ENCODE results near the gene CLDN19.

The CLDN19 gene

GRCh38 chr1:42783092-42783491 lies 43.1 kb upstream of the CLDN19 start:
- H3K4me1 ChIP-seq: peaks cover 0 to 14% (median 10%) of the 10 kb centered on the region in 4 donors
- no peaks in the 10 kb centered on the region for H3K9me3 ChIP-seq
- H3K27ac ChIP-seq: no peak overlapping the region
- DNase-seq: no peak
- intact Hi-C loops (cut with DNase I; ENCODE audit: low total_unique reads): loop anchor here (10.0 kb wide), 1 partner anchor 292 kb away; no protein-coding TSS in a partner anchor
- H3K4me3 ChIP-seq: no peak overlapping the region
- no peaks in the 10 kb centered on the region for H3K27me3 ChIP-seq
- peaks cover 0 to 42% (median 14%) of the 10 kb centered on the region in 3 donors for H3K36me3 ChIP-seq
- TF ChIP-seq CTCF (IDR thresholded peaks at IDR 0.05): no peak

- H3K36me3 ChIP-seq: peaks cover 25 to 71% (median 37%) of the 10 kb centered on the region in 3 donors
- no peaks in the 10 kb centered on the region for H3K27me3 ChIP-seq
- H3K9me3 ChIP-seq: no peaks in the 10 kb centered on the region
- TF ChIP-seq CTCF (IDR thresholded peaks at IDR 0.05): no peak
- intact Hi-C loops (cut with DNase I; ENCODE audit: low total_unique reads): loop anchor here (10.0 kb wide), 1 partner anchor 295 kb away; no protein-coding TSS in a partner anchor
- H3K27ac ChIP-seq: no peak overlapping the region
- DNase-seq: no peak
- H3K4me1 ChIP-seq: peaks cover 0 to 6% (median 5%) of the 10 kb centered on the region in 4 donors
- no peak overlapping the region for H3K4me3 ChIP-seq
These were observed 40.1 kb upstream of the CLDN19 start for GRCh38 chr1:42780176-42780575.

GRCh38 chr1:42779725-42780124 lies 39.7 kb upstream of the CLDN19 start:
- H3K27ac ChIP-seq: no peak overlapping the region
- H3K4me1 ChIP-seq: peaks cover 0 to 2% (median under 1%) of the 10 kb centered on the region in 4 donors
- H3K9me3 ChIP-seq: no peaks in the 10 kb centered on the region
- H3K27me3 ChIP-seq: no peaks in the 10 kb centered on the region
- intact Hi-C loops (cut with DNase I; ENCODE audit: low total_unique reads): loop anchor here (10.0 kb wide), 1 partner anchor 295 kb away; no protein-coding TSS in a partner anchor
- TF ChIP-seq CTCF (IDR thresholded peaks at IDR 0.05): no peak
- H3K4me3 ChIP-seq: no peak overlapping the region
- DNase-seq: no peak
- H3K36me3 ChIP-seq: peaks cover 29 to 76% (median 41%) of the 10 kb centered on the region in 3 donors

- H3K36me3 ChIP-seq: peaks cover 39 to 84% (median 53%) of the 10 kb centered on the region in 3 donors
- no peak for DNase-seq
- no peak overlapping the region for H3K4me3 ChIP-seq
- H3K9me3 ChIP-seq: no peaks in the 10 kb centered on the region
- intact Hi-C loops (cut with DNase I; ENCODE audit: low total_unique reads): no loop called here
- no peak overlapping the region for H3K27ac ChIP-seq
- peak; percentile 42 to 51 for TF ChIP-seq CTCF (IDR thresholded peaks at IDR 0.05)
- H3K27me3 ChIP-seq: no peaks in the 10 kb centered on the region
- no peaks in the 10 kb centered on the region for H3K4me1 ChIP-seq
These were observed 37.8 kb upstream of the CLDN19 start for GRCh38 chr1:42777852-42778251.

- no peak overlapping the region for H3K4me3 ChIP-seq
- no peaks in the 10 kb centered on the region for H3K9me3 ChIP-seq
- H3K27ac ChIP-seq: no peak overlapping the region
- no peak for DNase-seq
- H3K4me1 ChIP-seq: peaks cover 0 to 3% (median 0%) of the 10 kb centered on the region in 4 donors
- H3K36me3 ChIP-seq: peaks cover 39 to 74% (median 48%) of the 10 kb centered on the region in 3 donors
- no peaks in the 10 kb centered on the region for H3K27me3 ChIP-seq
- intact Hi-C loops (cut with DNase I; ENCODE audit: low total_unique reads): no loop called here
- TF ChIP-seq CTCF (IDR thresholded peaks at IDR 0.05): no peak
These were observed 36.5 kb upstream of the CLDN19 start for GRCh38 chr1:42776502-42776901.
